Amniotic stem cell (primary cell): ENCODE measurements around the gene SGPL1.
"Not testable (repeated sequence)": the region's sequence is repeated elsewhere in the genome, so short reads cannot be mapped to it uniquely, and the experiment has no call there.

Experiments
- DNase-seq: peaks from one replicate; lab custom pipeline; 2025; lab: John Stamatoyannopoulos, UW

The SGPL1 gene

DNA sequence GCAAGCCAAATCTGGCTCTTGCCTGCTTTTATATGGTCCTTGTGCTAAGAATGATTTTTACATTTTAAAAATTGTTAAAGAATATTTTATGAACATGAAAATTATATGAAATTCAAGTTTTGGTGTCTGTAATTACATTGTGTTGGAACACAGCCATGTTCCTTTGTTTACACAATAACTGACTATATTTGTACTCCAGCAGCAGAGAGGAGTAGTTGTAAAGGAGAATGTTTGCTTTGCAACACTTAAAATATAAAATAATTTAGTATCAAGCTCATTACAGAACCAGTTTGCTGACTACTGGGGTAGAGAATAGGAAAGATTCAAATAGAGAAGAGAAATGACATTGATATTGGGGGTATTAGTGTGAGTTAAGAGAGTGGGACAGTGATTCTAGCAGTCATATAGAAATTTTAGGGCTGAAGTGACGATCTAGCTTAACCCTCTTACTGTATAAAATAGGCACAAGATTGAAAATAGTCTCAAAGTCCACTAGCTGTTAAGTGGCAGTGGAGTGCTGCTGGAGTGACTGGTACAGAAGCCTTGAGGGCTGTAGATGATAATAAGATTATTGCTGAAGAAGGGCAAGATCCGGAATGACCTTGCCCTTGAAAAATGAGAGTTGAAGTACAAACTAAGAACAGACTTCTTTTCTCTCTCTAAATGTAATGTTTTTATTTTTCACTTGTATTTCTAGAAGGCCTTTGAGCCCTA lies 28.2 kb downstream of the SGPL1 start:
- DNase-seq, result no peak

GRCh38 chr10:70845256-70845655 lies 29.5 kb downstream of the SGPL1 start:
- DNase-seq, result no peak

DNA sequence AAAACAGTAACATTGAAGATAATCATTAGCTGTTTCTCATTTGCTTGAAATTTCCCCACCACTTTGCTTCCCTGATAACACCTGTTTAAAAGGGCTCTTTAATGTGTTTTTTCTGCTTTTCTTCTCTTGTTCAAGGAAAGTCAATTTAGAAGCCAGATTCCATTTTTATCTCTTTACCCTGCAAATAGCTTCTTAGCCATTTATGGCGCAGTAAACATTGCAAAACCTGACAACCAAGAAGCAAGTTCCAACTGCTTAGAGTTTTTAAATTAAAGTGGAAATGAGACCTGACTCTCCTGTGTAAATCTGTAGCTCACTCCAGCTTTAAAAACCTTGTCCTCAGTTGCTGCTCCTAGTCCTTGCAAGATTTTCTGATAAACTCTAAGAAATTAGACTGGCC lies 30.1 kb downstream of the SGPL1 start:
- no peak for DNase-seq

GRCh38 chr10:70846795-70847194 lies 31.0 kb downstream of the SGPL1 start:
- no peak for DNase-seq

- no peak for DNase-seq
These were observed 32.1 kb downstream of the SGPL1 start for GRCh38 chr10:70847659-70848360.

- peak; percentile 75 for DNase-seq
These were observed 33.9 kb downstream of the SGPL1 start for GRCh38 chr10:70849582-70850016.

DNA sequence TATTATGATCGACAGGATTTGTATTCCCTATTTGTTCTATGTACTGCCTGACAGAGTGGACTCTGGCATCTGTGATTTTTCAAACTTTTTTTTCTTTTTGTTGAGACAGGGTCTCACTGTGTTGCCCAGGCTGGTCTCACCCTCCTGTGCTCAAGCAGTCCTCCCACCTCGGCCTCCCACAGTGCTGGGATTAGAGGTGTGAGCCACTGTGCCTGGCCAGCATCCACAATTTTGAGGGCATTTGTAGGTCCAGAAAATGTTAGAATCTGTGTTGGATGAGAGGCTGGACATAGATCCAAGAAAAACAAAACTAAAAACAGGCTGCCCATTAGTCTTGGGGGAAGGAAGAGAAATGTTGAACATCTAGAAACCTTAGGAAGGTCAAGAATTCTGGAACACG lies 34.3 kb downstream of the SGPL1 start:
- no peak for DNase-seq

- no peak for DNase-seq
These were observed 36.1 kb downstream of the SGPL1 start for GRCh38 chr10:70851597-70852475.

GRCh38 chr10:70853038-70853437 lies 37.3 kb downstream of the SGPL1 start:
- no peak for DNase-seq

DNA sequence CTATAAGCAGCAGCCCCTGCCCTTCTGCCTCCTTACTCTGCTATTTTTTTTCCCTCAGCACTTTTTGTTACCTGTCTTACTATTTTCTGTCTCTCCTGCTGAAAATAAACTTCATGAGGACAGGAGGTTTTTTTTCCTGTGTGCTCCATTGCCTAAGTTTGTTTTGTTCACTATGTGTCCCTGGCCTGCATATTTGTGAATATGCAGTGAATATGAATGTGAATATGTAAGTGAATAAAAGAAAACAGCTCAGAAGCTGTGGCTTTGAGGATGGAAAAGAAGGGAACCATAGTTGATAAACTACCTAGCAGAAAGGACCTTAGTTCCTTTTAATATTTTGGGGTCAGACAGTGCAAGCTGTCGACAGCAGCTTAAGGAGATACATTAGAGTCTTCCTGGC lies 37.7 kb downstream of the SGPL1 start:
- DNase-seq, result no peak

GRCh38 chr10:70856454-70856853 lies 40.7 kb downstream of the SGPL1 start:
- DNase-seq, result no peak

DNA sequence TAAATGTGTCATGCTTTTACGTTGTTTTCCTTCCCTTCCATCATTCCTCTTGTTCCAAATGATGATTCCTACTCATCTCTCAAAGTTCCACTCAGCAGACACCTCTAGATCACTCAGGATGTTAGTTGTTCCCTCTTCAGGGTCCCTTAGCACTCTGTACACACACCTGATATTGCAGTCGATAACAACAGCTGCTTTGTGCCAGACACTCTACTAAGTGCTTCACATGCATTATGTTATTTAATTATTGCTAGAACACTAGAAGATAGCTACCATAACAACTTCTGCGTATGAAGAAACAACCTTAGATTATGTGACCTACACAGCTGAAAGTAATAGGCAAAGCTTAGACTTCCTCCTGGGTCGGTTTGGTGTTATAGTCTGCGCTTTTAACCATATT lies 43.0 kb downstream of the SGPL1 start:
- no peak for DNase-seq

- not testable (repeated sequence) for DNase-seq
These were observed 45.9 kb downstream of the SGPL1 start for GRCh38 chr10:70861495-70862197.

DNA sequence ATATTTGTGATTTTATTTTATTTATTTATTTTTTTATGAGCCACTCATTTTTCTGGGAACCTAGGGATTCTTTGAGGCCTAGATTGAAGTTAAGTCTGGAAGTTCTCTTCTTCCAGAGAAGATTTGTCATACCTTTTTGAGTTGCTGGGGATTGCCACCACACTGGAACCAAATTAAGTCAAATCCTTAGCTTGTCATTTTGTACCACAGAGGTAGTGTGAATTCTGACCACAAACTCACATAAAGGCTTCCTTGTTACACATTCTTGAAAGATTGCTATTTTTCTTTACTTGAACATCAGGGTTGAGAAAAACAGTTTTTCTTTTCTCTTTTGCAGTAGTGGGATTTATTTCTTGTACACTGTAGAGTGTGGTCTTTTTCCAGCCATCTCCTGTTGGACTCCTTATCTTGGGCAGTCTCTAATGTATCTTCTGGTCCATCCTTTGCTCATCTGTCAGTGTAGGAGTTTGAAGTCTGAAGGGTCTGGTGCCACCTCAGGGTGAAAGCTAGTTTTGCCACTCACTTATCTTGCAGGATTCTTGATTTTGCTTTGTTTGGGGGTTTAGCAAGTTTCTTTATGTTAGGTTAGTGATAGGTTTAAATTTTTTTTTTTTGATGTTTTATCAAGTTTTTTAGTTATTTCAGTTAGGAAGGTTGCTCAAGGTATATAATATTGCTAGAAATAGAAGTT lies 47.9 kb downstream of the SGPL1 start:
- no peak for DNase-seq

GRCh38 chr10:70864935-70865334 lies 49.2 kb downstream of the SGPL1 start:
- DNase-seq, result no peak

GRCh38 chr10:70866424-70866823 lies 50.7 kb downstream of the SGPL1 start:
- DNase-seq, result no peak

DNA sequence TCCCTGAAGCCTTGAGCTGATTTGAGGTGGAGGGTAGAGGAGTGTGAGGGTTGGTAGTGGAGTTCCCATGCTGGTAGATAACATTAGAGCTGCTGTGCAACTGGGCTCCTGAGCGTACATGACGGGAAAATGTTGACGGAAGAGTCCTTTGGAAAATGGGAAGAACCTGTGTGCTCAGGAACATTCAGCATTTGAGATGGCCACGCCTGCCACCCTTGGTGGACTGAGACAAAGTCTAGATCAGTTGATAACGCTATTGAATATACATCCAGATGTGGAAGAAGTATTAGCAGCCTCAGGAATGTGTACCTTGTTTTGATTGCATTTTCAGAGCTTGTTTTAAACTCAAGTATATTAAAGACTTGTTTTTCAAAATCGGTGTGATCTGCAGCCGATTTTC lies 56.5 kb downstream of the SGPL1 start:
- no peak for DNase-seq

DNA sequence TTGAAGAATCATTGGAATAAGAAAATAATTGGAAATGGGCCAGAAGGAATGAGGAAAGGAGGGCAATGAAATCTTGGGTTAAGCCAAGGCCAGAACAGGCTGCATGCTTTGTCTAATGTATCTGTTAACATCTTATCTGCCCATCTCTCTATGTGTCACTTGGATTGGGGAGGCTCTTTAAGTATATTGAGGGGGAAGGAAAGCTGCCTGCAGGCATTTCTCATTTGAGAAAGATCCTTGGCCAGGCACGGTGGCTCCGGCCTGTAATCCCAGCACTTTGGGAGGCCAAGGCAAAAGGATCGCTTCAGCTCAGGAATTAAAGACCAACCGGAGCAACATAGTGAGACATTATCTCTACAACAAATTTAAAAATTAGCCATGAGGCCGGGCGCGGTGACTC lies 58.3 kb downstream of the SGPL1 start:
- DNase-seq, result no peak

DNA sequence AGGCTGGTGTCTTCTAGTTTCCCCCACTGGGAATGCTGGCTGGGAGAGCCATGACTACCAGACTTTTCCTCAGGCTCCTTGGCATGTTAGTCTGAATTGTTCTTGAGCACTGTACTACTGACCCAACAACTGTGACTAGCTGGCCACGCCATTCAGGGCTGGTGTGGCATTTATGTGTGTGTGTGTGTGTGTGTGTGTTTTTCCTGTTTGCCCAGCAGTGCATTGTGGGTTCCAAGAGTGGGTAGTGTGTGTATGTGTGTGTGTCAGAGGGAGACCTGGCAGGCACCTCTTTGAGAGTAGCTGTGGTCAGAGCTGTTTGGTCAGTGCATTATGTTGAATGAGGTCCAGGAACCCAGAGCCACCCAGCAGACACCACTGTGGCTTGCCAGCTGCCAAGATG lies 63.5 kb downstream of the SGPL1 start:
- DNase-seq, result no peak

DNA sequence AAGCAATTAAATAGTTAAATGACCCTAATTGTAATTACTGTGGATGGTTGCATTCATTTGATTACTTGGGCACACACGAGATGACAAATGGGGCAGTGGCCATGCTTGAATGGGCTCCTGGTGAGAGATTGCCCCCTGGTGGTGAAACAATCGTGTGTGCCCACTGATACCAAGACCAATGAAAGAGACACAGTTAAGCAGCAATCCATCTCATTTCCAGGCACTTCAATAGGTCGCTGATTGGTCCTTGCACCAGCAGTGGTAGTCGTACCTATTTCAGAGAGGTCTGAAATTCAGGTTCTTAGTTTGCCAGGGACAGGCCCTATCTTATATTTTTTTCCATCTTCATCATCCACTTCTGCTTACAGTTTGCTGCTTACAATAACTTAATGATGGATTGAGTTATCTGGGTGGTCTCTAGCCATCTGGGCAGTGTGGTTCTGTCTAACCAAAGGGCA lies 64.4 kb downstream of the SGPL1 start:
- peak; percentile 72 for DNase-seq

DNA sequence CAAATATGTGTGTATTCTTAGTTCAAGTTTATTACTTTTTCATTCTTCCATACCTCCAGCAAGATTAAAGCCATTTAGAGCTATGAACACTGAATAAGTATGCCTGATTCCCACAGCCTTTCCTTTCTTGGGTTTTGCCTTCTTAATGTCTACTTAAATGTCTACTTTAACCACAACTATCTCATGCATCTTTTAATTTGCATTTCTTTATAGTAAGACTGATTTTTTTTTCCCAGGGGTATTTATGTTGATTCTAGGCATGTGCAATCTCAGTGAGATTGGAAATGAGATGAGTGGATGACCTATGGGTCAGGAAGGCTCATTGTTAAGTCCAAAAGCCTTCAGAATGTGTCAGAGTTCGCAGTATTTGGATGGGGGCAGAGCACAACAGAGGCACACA lies 69.0 kb downstream of the SGPL1 start:
- DNase-seq, result no peak
